Neural progenitor cell (in vitro differentiated cells): ENCODE measurements around the gene GBGT1. TPM values are rescaled to one million over a fixed set of nuclear protein-coding genes. Genes with fewer than 3 reads are reported as not detected.
A peak's percentile ranks its signal among the peaks of the same experiment; 100 is the strongest.

Experiments
- DNase-seq: peaks from one replicate; pipeline ENCODE4 v3.0.0-alpha.2; 2016; ENCODE audit warnings: low spot score
- H2AFZ ChIP-seq: fragments of 200-600 bp; sonication (generic); replicated peaks from 2 replicates; pipeline ENCODE4 v1.6.1; 2016; ENCODE audit warnings: antibody characterized with exemption
- H3F3A ChIP-seq: fragments of 200-600 bp; sonication (generic); 2 replicates; pipeline ENCODE4 v1.6.1; 2016; ENCODE audit warnings: antibody characterized with exemption, low read depth
- H3K27ac ChIP-seq: fragments of 200-600 bp; sonication (generic); 2 replicates; pipeline ENCODE4 v1.5.1; 2016; ENCODE audit warnings: mild to moderate bottlenecking
- H3K27me3 ChIP-seq: fragments of 200-600 bp; sonication (generic); 2 replicates; pipeline ENCODE4 v1.6.1; 2016; ENCODE audit warnings: mild to moderate bottlenecking, moderate library complexity
- H3K36me3 ChIP-seq: fragments of 200-600 bp; sonication (generic); 2 replicates; pipeline ENCODE4 v1.5.1; 2016
- H3K4me1 ChIP-seq: fragments of 200-600 bp; sonication (generic); 2 replicates; pipeline ENCODE4 v1.6.1; 2016; ENCODE audit warnings: mixed run types
- H3K4me2 ChIP-seq: fragments of 200-600 bp; sonication (generic); 2 replicates; pipeline ENCODE4 v1.6.1; 2016
- H3K4me3 ChIP-seq: fragments of 200-600 bp; sonication (generic); 2 replicates; pipeline ENCODE4 v1.5.1; 2016
- H3K79me2 ChIP-seq: fragments of 200-600 bp; sonication (generic); 2 replicates; pipeline ENCODE4 v1.6.1; 2016; ENCODE audit warnings: low read depth
- H3K9ac ChIP-seq: fragments of 200-600 bp; sonication (generic); 2 replicates; pipeline ENCODE4 v1.6.1; 2016
- H3K9me3 ChIP-seq: fragments of 200-600 bp; sonication (generic); 2 replicates; pipeline ENCODE4 v1.5.1; 2016; ENCODE audit warnings: low read depth
- H4K20me1 ChIP-seq: fragments of 200-600 bp; sonication (generic); 2 replicates; pipeline ENCODE4 v1.6.1; 2016; ENCODE audit warnings: low read depth
- H3K27ac Mint-ChIP-seq: 3 replicates; pipeline ENCODE4 v1.8.0; 2021; ENCODE audit warnings: mixed read lengths
- H3K27me3 Mint-ChIP-seq: 2 replicates; pipeline ENCODE4 v1.8.0; 2022; ENCODE audit warnings: low read depth, mild to moderate bottlenecking, inconsistent platforms, moderate library complexity, mixed read lengths; ENCODE audit not compliant: insufficient read depth
- H3K36me3 Mint-ChIP-seq: 3 replicates; pipeline ENCODE4 v1.8.0; 2021; ENCODE audit warnings: mixed read lengths
- H3K4me1 Mint-ChIP-seq: 3 replicates; pipeline ENCODE4 v1.8.0; 2021; ENCODE audit warnings: mixed read lengths
- H3K4me3 Mint-ChIP-seq: 3 replicates; pipeline ENCODE4 v1.8.0; 2021; ENCODE audit warnings: mild to moderate bottlenecking, moderate library complexity, mixed read lengths
- H3K9me3 Mint-ChIP-seq: 3 replicates; pipeline ENCODE4 v1.8.0; 2020; ENCODE audit warnings: mixed read lengths
- EZH2 ChIP-seq: fragments of 200-600 bp; sonication (generic); IDR thresholded peaks from 2 replicates; pipeline ENCODE4 v1.6.1; 2017; ENCODE audit warnings: antibody characterized with exemption, mild to moderate bottlenecking, moderate library complexity
- EZH2phosphoT487 ChIP-seq: fragments of 200-600 bp; sonication (generic); IDR thresholded peaks from 2 replicates; pipeline ENCODE4 v1.6.1; 2017; ENCODE audit warnings: antibody characterized with exemption
- total RNA-seq: library from RNA; depleted of rRNA; stranded (reverse); fragments of >200 nt; gene quantifications from 2 replicates; pipeline ENCODE4 v1.2.3, GENCODE V29; 2015; ENCODE audit warnings: low replicate concordance
- TF ChIP-seq, protein P1 (sequence below): fragments of 200-600 bp; sonication (generic); IDR thresholded peaks from 2 replicates; pipeline ENCODE4 v1.5.1; 2017; ENCODE audit warnings: antibody characterized with exemption, mild to moderate bottlenecking

Gene GBGT1
- total RNA-seq, 1 donor from 2014 or later: 2.0 TPM

DNA sequence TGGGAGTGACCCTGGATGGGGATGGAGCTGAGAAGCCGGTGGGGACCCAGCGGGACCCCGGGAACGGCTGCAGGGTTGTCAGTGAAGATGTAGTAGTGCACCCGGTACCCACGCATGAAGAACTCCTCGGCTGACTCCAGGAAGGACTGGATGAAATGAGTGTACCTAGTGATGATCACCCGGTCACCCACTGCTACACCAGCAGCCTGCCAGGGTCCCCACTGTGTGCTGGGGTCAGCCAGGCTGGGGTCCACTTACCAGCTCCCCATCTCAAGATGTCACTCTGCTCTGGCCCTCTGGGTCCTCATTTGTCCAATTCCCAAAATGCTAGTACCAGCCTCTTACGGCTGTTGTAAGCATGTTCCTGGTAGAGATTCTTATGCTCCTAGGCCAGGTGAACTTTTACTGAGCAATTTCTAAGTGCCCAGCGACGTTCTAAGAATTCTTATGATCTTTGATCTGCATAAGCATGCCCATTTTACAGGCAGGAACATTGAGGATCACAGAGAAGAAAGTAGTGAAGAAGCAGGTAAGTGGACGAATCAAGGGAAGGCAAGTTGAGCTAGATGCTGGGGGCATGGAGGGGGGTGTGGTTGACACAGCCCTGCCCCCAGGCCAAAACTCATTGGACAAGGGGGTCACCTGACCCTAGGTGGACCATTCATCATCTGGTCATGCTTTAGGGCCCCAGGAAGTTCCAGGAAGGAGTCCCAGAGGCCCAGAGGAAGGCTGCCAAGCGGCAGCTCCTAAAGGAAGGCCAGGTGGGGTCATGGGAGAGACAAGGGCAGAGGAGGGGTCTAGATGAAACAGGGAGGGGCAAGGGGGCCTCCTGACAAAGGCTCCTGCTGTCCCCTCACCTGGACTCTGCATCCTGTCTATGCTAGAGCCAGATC is 9.4 kb downstream of the GBGT1 start:
- no peak overlapping the region for H3K27ac Mint-ChIP-seq
- H3K4me1 Mint-ChIP-seq: peaks cover 18% of the 10 kb centered on the region

DNA sequence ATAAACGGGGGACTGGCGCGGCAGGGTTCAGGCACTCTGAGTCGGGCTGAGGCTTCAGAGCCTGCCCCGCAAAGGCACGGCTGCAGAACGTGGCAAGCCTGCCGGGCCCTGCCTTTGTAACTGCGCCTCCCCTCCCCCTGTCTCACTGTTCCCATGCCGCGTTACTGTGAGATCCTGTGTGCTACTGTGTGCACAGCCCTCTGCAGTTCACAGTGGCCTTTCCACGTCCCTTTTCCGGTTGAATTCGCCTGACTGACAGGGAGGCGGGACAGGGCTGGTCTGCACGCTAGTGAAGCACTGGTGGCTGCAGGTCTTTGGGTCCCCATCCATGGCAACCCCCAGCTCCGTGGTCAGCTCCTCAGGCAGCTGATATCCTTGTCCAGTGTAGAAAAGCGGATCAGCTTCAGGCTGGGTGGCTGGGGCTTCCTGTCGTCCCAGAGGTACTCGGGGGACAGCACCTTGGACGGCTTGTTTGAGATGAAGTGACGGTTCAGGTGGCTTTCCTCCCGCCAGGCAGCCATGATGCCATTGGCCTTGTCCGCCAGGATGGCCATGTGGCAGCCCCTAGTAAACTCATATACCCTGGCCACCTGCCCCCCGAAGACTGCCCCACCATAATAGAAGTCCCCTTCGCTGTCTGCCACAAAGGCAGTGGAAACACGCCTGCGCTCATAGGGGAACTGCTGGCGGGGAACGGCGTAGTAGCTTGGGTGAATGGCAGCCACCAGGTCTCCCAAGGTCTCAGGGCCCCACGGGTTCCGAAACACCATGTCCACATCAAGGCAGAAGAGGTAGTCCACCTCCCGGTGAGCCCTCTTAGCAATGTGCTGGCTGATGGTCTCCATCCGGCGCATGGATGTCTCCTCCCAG is 10.3 kb downstream of the GBGT1 start:
- TF ChIP-seq EZH2phosphoT487: no peak
- TF ChIP-seq, protein P1, sequence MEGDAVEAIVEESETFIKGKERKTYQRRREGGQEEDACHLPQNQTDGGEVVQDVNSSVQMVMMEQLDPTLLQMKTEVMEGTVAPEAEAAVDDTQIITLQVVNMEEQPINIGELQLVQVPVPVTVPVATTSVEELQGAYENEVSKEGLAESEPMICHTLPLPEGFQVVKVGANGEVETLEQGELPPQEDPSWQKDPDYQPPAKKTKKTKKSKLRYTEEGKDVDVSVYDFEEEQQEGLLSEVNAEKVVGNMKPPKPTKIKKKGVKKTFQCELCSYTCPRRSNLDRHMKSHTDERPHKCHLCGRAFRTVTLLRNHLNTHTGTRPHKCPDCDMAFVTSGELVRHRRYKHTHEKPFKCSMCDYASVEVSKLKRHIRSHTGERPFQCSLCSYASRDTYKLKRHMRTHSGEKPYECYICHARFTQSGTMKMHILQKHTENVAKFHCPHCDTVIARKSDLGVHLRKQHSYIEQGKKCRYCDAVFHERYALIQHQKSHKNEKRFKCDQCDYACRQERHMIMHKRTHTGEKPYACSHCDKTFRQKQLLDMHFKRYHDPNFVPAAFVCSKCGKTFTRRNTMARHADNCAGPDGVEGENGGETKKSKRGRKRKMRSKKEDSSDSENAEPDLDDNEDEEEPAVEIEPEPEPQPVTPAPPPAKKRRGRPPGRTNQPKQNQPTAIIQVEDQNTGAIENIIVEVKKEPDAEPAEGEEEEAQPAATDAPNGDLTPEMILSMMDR: no peak
- no peak for TF ChIP-seq EZH2
- Histone ChIP-seq H3K4me1 (no peaks in the 10 kb centered on the region), H3K79me2 (no peaks in the 10 kb centered on the region), H2AFZ (no peak overlapping the region), H4K20me1 (no peaks in the 10 kb centered on the region), H3K4me2 (no peak overlapping the region), H3K27ac (no peak overlapping the region), H3K27me3 (no peaks in the 10 kb centered on the region), H3K4me3 (no peak overlapping the region), H3K9ac (no peak overlapping the region), H3F3A (peaks cover 13% of the 10 kb centered on the region), H3K36me3 (no peaks in the 10 kb centered on the region), H3K9me3 (no peaks in the 10 kb centered on the region)
- H3K4me1 Mint-ChIP-seq: peaks cover 18% of the 10 kb centered on the region
- no peaks in the 10 kb centered on the region for H3K36me3 Mint-ChIP-seq
- no peak overlapping the region for H3K27ac Mint-ChIP-seq
- H3K27me3 Mint-ChIP-seq: peaks cover 9% of the 10 kb centered on the region
- H3K4me3 Mint-ChIP-seq: no peak overlapping the region
- no peaks in the 10 kb centered on the region for H3K9me3 Mint-ChIP-seq
- DNase-seq: no peak

More for the DNA sequence above, 9.4 kb downstream of the GBGT1 start:
- Mint-ChIP-seq H3K9me3 (no peaks in the 10 kb centered on the region), H3K27me3 (peaks cover 10% of the 10 kb centered on the region), H3K4me3 (no peak overlapping the region), H3K36me3 (no peaks in the 10 kb centered on the region)
- no peak overlapping the region for H3K4me2 ChIP-seq
- H3K4me3 ChIP-seq: no peak overlapping the region
- TF ChIP-seq EZH2phosphoT487: no peak
- TF ChIP-seq, protein P1: no peak
- TF ChIP-seq EZH2: no peak
- H3K9me3 ChIP-seq: no peaks in the 10 kb centered on the region
- H3K9ac ChIP-seq: no peak overlapping the region
- no peaks in the 10 kb centered on the region for H3K4me1 ChIP-seq
- no peak overlapping the region for H3K27ac ChIP-seq
- no peaks in the 10 kb centered on the region for H3K36me3 ChIP-seq
- H4K20me1 ChIP-seq: no peaks in the 10 kb centered on the region
- no peaks in the 10 kb centered on the region for H3K27me3 ChIP-seq
- DNase-seq: no peak
- H3F3A ChIP-seq: peaks cover 9% of the 10 kb centered on the region
- no peak overlapping the region for H2AFZ ChIP-seq
- no peaks in the 10 kb centered on the region for H3K79me2 ChIP-seq

DNA sequence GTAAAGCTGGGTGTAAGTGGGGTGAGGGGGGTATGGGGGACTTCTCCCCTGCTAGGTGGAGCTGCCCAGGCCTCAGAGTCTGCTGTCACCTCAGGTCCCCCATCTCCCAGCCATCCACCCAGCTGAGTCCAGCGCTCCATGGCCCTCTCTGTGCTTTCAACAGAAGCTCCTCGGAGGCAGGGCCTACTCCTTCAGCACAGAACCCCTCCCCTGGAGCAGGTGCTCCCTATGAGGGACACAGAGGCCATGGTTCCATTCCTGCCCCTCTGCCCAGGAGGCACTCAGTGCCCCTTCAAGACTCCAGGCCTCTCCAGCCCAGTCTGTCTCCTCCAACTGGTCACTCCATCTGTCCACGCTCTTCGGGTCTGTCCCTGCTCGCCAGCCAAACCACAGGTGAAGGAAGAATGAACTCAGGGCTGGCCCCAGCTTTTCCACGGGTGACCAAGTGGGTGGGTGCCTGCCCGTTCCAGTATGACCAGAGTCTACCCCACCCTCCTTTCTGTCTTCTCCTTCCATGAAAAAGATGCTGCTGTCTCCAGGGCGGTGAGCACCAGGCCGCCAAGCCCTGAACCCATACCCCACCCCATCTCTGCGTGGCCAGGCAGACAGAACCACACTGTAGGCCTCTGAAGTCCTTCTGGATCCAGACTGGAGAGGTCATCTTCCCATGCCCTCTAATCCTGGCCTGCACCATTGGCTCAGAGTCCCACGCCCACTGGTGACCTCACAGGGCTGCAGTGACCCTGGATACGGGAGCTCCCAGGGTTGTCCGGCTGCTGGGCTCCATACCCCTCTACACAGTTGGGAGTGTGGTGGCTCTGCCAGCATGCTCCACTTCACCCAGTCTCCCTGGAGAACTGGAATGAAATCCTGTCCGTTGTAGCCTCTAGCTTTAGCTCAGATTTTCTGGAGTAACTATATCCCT is 11.9 kb downstream of the GBGT1 start:
- Histone ChIP-seq H3K4me3 (no peak overlapping the region), H3K9me3 (no peaks in the 10 kb centered on the region), H3K27me3 (no peaks in the 10 kb centered on the region), H2AFZ (no peak overlapping the region), H3K4me1 (peaks cover 3% of the 10 kb centered on the region), H3K27ac (no peak overlapping the region), H3K36me3 (no peaks in the 10 kb centered on the region), H3K9ac (no peak overlapping the region), H3K79me2 (peaks cover 16% of the 10 kb centered on the region), H4K20me1 (peaks cover 6% of the 10 kb centered on the region), H3K4me2 (no peak overlapping the region), H3F3A (peaks cover 19% of the 10 kb centered on the region)
- H3K27ac Mint-ChIP-seq: peak overlapping the region; percentile 57
- H3K27me3 Mint-ChIP-seq: peaks cover 10% of the 10 kb centered on the region
- no peaks in the 10 kb centered on the region for H3K36me3 Mint-ChIP-seq
- H3K9me3 Mint-ChIP-seq: no peaks in the 10 kb centered on the region
- DNase-seq: no peak
- H3K4me1 Mint-ChIP-seq: peaks cover 33% of the 10 kb centered on the region
- TF ChIP-seq, protein P1: no peak
- no peak for TF ChIP-seq EZH2
- TF ChIP-seq EZH2phosphoT487: no peak
- peak overlapping the region; percentile 69 for H3K4me3 Mint-ChIP-seq
